Tibial nerve (tissue), 4 donors: ENCODE measurements around the gene MUC13.

Experiments used
- CTCF ChIP-seq, 5 experiments: fragments of 200-600 bp in 3 of 5; fragments of 450-650 bp in 2 of 5; sonication (generic) in 3 of 5; IDR thresholded peaks; one replicate each; pipeline ENCODE4 v1.5.1; 2016 to 2019; ENCODE audit warnings: antibody characterized with exemption in 5 of 5, mild to moderate bottlenecking in 3 of 5, moderate library complexity in 2 of 5
- EP300 ChIP-seq, 2 donors: sonication (generic); formaldehyde crosslinking; IDR thresholded peaks; one replicate each; pipeline ENCODE4 v1.6.1; 2017; ENCODE audit warnings: antibody characterized with exemption in 2 of 2, mild to moderate bottlenecking in 1 of 2
- POLR2A ChIP-seq, 2 donors: fragments of 450-650 bp; IDR thresholded peaks; one replicate each; pipeline ENCODE4 v1.6.1; 2017; ENCODE audit warnings: antibody characterized with exemption in 2 of 2, mild to moderate bottlenecking in 2 of 2, moderate library complexity in 2 of 2

- TF ChIP-seq EP300 (IDR thresholded peaks at IDR 0.05) (no peak), CTCF (IDR thresholded peaks at IDR 0.05) (no peak), POLR2A (IDR thresholded peaks at IDR 0.05) (no peak)
Measured at GRCh38 chr3:124952282-124952855, 17.8 kb upstream of the MUC13 start.
